DMS 273 (cell line): Measurements from ENCODE around the gene GOT1.
A peak's percentile ranks its signal among the peaks of the same experiment; 100 is the strongest.

Source experiments
- DNase-seq: peaks from one replicate; lab custom pipeline; 2025; ENCODE audit not compliant: unreplicated experiment; lab: John Stamatoyannopoulos, UW

The GOT1 gene

DNA sequence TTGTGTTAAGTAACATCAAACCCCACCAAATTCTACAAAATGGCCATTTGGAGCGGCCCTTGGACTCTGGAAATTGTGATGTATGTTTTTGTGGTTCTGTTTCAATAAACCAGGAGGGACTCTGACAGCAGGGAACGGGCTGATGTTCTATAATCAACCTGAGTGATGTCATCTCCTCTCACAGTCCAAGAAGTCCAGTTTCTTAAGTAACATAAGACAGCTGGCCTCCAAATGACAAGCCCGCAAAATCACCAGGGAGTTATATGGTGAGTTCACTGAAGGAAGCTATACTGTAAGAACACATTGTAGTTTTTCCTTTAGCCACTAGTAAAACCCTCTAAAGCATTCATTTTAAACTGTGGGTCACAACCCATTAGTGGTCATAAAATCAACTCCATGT is 34.0 kb downstream of the GOT1 start:
- DNase-seq = no peak

DNA sequence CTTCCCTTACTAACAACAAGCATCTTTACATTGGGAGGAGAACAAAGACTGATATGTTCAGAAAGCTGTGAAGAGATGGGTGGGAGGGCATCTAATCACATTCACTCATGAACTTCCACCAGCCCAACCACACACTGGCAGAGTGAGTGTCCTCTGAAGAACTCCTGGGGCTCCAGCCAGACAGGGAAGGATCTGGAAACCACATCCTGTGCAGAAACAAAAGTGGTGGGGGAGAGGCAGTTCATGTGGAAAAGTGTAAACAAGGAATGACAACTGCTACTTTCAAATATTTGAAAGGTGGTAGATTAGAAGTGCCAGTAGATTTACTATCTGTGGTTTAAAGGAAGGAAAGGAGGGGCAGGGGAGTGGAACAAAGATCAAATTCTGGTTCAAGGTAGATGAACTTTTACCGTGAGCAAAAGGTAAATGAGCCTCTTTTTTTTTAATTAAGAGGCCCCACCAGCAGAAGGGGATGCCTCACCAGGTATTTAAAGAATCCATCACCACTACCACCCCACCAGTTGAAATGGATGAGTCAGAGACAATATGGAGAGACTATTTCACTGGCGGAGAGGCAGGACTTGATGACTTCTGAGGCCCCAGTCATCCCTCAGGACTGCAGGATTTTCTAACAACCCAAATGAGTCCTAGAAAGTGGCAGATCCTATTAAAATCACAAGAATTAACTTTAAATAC is 34.5 kb downstream of the GOT1 start:
- DNase-seq = no peak

DNA sequence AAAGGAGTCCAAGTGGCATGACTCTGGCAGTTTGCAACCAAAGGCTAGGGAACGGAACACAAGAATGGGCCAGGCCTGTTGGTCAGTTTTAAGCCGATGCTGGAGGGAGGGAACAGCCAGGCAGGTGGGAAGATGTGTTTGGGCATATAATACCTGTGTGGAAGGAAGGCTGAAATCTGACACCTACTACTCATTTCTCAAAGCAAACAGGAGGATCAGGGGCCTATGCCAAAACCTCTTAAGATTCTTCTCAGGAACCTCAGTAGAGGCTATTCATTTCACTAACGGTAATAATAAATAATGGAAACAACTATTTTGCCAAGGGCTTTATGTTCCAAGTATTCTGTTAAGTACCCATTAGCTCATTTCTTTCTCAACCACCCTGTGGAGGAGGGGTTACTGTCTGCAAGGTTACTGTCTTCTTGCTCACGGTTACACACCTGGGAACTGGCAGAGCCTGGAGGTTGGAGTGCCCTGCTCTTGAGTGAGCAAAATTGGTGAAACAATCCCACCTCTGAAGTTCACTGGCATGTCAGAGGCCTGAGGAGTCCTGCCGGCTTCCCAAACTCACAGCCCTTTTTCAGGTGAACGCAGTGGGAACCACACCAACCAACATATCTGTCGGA is 35.5 kb downstream of the GOT1 start:
- DNase-seq = peak; percentile 23

- peak; percentile 48 for DNase-seq
Measured at GRCh38 chr10:99394256-99394655, 36.2 kb downstream of the GOT1 start.

- no peak for DNase-seq
Measured at GRCh38 chr10:99393683-99394082, 36.7 kb downstream of the GOT1 start.

DNA sequence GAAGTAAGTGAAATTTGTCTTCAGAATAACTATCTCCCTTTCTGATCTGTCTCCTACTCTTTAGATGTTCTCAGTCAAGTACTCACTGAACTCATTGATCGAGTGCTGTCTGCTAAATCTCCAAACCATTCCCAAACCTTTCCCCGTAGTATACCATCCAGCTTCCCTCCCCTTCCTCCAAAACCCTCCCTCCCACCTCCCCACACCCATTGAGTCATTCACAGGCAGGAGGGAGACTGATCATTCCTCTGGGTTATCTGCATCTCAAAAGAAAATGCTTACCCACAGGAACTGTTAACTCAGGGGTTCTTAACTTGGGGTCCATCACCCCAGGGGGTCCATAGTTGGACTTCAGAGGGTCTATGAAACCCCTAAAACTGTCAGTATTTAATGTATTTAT is 37.4 kb downstream of the GOT1 start:
- DNase-seq = no peak

DNA sequence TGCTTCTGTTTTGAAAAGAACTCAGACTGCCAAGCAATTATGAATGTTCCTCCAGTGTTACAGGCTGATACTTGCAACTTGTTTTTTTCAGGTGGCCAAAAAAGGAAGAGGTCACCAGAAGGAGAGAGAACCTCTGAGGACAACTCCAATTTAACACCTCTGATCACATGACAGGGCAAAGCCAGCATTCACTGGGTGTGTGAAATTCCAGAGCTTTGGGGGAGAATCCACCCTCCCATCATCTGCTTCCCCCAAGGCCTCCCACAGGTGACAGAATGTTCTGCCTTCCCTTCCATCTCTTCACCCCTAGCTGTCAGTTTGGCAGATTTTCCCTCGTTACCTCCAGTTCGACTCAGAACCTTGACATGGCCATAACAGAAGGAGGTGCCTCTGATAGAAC is 39.1 kb downstream of the GOT1 start:
- no peak for DNase-seq

DNA sequence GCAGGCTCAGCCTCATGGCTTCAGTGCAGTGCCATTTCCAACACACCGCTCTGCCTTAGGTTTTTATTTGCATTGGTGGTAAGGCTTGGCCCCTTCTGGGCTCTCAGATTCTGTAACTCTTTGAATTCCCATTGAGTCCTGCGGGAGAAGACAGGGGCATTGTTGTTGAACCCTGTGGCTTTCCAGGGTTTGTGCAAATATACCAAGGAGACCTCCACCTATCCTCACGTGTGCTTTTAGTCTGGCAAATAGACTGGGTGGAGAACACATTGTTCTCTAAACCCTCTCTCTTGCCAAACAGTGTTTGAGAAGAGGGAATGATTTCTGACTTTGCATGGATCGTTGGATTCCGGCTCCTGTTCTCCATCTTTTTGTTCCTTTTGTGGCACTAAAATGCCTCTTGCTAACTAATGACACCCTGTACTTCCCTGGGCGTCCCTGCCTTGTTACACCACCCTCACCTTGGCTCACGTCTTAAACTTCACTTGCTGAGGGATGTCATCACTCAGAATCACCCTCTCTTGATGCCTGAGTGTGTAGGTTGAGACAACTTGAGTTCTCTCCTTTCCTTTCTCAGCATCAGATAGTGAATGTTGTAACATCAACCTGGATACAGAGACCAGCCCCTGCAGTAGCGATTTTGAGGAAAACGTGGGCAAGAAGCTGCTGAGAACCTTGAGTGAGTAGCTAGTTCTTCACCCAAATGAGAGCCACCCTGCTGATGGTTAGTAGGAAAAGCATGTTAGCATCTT is 40.5 kb downstream of the GOT1 start:
- DNase-seq = no peak

DNA sequence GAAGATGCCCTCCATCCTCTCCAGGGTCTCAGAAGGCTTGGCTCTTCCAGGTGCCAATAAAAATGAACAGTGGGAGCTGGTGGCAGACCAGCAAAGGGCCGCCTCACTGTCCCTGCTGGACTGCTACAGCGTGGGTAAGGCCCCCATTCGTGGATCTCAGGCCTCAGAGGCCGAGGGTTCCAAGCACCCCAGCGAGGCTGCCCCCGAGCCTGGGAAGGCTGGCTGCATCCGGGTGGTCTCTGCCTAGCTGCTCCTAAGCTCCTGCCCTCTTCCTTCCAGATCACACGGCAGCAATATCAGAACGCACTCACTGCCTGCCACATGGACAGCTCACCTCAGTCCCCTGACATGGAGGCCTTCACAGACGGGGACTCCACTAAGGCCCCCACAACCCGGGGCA is 42.9 kb downstream of the GOT1 start:
- no peak for DNase-seq

DNA sequence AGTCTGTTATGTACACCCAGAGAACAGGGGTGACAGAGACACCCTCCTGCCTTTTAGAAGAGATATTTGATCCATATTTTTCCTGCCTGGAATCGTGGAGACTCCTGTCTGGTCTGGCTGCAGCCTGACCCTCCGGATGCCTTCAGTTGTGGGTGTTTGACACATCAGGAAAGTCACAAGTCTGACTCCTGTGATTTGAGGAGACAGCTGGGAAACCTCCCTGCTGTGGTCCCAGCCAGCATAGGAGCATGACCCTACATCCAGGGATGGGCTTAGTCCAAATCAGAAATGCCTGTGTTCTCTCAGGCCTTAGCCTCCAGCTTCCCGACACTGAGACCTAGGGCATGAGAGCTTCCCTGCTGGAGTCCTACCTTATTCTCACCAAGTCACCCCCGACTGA is 43.4 kb downstream of the GOT1 start:
- DNase-seq = no peak

- no peak for DNase-seq
Measured at GRCh38 chr10:99382176-99382575, 48.2 kb downstream of the GOT1 start.

DNA sequence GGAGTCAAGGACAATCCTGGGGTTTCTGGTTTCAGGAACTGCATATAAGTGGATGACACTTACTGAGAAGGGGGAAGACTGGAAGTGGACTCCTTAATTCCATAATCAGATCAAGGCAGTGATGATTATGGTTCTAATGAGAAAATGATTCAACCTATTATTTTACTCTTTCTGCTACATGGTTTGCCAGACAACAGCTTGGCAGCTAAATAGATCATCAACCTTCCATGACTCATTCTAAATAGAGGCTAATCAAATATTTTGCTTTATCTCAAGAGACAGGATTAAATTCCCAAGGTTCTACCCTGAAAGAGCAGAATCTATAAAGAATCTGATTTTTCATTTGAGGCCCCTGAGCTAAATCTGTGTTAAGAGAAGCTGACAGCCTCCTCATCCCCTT is 55.0 kb downstream of the GOT1 start:
- DNase-seq = no peak

- DNase-seq = no peak
Measured at GRCh38 chr10:99374972-99375371, 55.5 kb downstream of the GOT1 start.

- no peak for DNase-seq
Measured at GRCh38 chr10:99374526-99374925, 55.9 kb downstream of the GOT1 start.

GRCh38 chr10:99372546-99373271 is 57.7 kb downstream of the GOT1 start:
- DNase-seq = no peak

DNA sequence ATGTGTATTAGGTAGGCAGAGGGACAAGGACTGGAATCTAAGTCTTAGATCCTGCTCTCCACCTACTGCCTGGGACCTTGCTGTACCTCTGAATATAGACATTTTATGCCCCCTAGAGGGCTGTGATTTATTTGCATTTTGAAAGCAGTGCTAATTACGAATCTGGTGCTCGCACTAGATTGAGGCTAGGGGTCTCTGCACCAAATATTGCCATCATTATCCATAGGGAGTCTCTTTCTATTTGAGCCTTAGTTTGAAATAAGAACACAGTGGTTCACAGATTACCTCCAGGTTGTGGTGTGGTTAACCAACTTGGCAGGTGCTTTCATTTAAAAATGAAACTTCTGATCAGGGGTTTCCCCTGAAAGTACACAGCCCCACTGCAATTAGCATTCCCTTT is 59.4 kb downstream of the GOT1 start:
- peak; percentile 52 for DNase-seq

DNA sequence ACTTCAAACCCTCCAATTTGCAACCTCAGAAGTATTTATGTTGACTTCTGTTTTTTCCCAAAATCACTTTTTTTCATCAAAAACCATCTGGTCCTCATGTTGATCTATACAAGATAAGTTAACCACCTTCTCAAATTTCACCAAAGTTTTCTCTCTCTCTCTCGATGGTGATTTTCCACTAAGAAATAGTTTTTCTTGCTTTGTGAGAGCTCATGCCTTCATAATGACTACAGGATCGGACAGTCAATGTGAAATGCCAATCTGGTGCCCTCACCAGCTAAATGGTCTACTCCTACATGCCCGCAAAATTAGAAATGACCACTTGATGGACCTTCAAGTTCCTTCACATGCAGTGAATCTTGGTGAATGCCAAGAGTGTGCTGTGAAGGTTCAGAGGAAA is 60.9 kb downstream of the GOT1 start:
- no peak for DNase-seq

- no peak for DNase-seq
Measured at GRCh38 chr10:99369126-99369525, 61.3 kb downstream of the GOT1 start.

GRCh38 chr10:99368646-99369045 is 61.8 kb downstream of the GOT1 start:
- DNase-seq = no peak

GRCh38 chr10:99366666-99367065 is 63.8 kb downstream of the GOT1 start:
- no peak for DNase-seq

DNA sequence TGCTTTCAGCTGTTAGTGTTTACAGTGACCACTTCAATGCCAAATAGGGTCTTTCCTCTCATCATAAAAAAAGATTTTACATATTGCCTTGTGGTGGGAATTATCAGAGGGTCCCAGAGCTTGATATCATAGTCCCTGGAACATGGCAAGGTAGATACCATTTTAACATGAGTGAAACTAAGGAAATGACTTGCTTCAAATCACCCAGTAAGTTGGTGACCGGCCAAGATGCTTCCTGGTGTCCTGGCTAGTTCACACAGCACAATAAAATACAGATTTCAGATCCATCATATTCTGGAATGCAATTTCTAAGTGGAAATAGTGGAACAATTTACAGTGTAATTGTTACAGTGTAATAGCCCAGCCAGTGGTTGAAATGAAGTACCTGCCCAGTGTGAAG is 64.7 kb downstream of the GOT1 start:
- DNase-seq = no peak

DNA sequence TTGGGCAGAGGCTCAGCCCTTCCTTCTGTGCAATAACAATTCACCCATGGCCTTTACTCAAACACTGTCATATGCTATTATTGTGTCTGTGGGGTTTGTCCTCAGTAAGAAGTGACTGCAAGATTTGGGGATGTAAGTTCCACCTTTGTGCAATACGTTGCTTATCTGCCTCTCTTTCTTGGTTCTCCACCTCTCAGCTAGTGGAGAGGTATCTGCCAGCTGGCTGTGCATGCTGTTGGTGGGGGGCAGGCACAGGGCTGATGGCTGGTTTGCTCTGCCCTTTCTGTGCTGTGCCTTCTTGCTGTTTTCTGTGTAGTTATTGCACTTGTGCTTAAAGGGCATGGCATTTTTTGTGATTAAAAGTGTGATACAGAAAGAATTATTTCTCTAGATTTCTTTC is 65.1 kb downstream of the GOT1 start:
- DNase-seq = no peak
